ENCODE results near the gene CCM2. TPM values are rescaled to one million over a fixed set of nuclear protein-coding genes. Genes with fewer than 3 reads are reported as not detected.
"Not testable (repeated sequence)": the region's sequence is repeated elsewhere in the genome, so short reads cannot be mapped to it uniquely, and the experiment has no call there.

The CCM2 gene
- total and polyA plus RNA-seq, 12 donors, result 36.1 to 84.5 (median 50.7) TPM

- WGBS, 4 donors, result 80 to 90% (median 84%) methylated on average over 5 of the region's 5 CpGs
These were observed 20.9 kb downstream of the CCM2 start for GRCh38 chr7:45020915-45021314.

DNA sequence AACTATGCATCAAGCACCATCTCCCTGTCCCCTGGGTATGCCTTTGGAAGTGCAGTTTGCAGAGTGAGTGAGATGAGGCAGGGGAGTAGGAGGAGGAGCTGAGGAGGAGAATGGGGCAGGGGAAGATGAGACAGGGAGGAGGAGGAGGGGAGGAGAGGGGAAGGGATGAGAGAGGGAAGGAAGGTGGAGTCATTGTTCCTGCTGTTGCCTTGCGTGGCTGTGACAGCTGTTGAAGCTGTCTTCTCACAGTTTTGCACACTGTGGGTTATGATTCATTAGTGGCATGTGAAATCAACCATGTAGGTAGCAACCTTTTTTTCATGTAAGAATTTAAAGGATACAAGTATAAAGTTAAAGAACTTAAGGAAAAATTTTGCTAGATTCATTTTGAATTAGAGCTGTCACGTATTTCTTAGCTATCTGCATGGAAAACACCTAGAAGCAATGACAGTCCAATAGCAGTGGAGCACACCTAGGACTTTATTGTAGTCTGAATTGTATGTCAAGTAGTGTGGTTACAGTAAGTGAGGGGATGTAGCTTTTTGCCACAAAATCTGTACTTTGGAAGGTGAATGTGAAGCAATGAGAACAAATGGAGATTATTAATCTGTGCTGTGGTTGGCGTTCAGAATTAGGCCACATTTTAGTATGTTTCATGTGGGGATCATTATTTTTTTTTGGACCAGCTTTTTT is 21.7 kb downstream of the CCM2 start:
- Histone ChIP-seq H3K4me3 (no peak overlapping the region), H3K4me1 (replicated peaks in 1 of 2) (no peaks in the 10 kb centered on the region), H3K27me3 (no peaks in the 10 kb centered on the region), H3K9me3 (replicated peaks in 1 of 3) (no peaks in the 10 kb centered on the region), H3K36me3 (replicated peaks in 1 of 2) (no peaks in the 10 kb centered on the region), H3K27ac (no peak overlapping the region)
- peak in 1 of 7 donors; percentile 34 for DNase-seq
- 75 to 82% (median 78%) methylated on average over 3 of the region's 3 CpGs for WGBS, 4 donors
- intact Hi-C loops (cut with DNase I), result no loop called here
- TF ChIP-seq CTCF (IDR thresholded peaks at IDR 0.05), result no peak
- TF ChIP-seq POLR2A (IDR thresholded peaks at IDR 0.05), result no peak

More at GRCh38 chr7:45020915-45021314, 20.9 kb downstream of the CCM2 start:
- Histone ChIP-seq H3K4me1 (replicated peaks in 1 of 2) (peaks cover 0 to 1% of the 10 kb centered on the region in 2 donors), H3K4me3 (no peak overlapping the region), H3K27me3 (no peaks in the 10 kb centered on the region), H3K9me3 (replicated peaks in 1 of 3) (no peaks in the 10 kb centered on the region), H3K27ac (no peak overlapping the region), H3K36me3 (replicated peaks in 1 of 2) (no peaks in the 10 kb centered on the region)
- DNase-seq, result no peak
- intact Hi-C loops (cut with DNase I), result no loop called here
- no peak for TF ChIP-seq POLR2A (IDR thresholded peaks at IDR 0.05)
- no peak for TF ChIP-seq CTCF (IDR thresholded peaks at IDR 0.05)

DNA sequence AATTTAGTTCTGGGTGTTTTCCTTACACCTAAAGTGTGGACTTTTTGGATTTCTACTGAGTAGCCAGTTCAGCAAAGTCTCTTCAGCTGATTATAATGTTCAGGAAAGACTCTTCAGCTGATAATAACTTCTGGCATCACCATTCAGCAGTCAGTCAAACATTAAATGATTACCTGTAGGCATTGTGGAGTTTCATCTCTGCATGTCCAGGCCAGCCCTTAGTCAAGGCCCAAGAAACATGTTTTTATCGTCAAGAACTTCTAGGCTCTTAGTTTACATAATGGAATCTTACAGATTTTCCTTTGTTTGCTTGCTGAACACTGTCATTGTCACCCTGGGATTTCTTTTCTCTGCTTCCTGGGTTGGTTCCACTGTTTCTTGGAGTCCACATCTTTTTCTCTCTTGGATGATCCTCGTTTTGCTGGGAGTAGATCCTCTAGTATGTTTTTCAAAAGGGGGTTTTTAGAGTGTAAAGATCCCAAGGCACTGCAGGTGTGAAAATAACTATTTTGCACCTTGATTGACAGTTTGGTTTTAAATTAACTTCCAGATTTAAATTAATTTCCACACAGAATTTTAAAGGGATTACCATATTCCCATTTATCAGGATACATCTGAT is 24.2 kb downstream of the CCM2 start:
- TF ChIP-seq CTCF (IDR thresholded peaks at IDR 0.05) (no peak), POLR2A (IDR thresholded peaks at IDR 0.05) (no peak)
- H3K27ac ChIP-seq, result no peak overlapping the region
- no peaks in the 10 kb centered on the region for H3K27me3 ChIP-seq
- intact Hi-C loops (cut with DNase I), result no loop called here
- WGBS, 4 donors, result 95 to 100% (median 97%) methylated on average over 2 of the region's 2 CpGs
- H3K9me3 ChIP-seq (replicated peaks in 1 of 3), result no peaks in the 10 kb centered on the region
- no peaks in the 10 kb centered on the region for H3K4me1 ChIP-seq (replicated peaks in 1 of 2)
- H3K4me3 ChIP-seq, result no peak overlapping the region
- no peaks in the 10 kb centered on the region for H3K36me3 ChIP-seq (replicated peaks in 1 of 2)
- peak in 1 of 7 donors; percentile 2 for DNase-seq

GRCh38 chr7:45025473-45025872 is 25.5 kb downstream of the CCM2 start:
- H3K27me3 ChIP-seq; intact Hi-C loops (cut with DNase I); H3K9me3 ChIP-seq (replicated peaks in 1 of 3); H3K27ac ChIP-seq; H3K4me3 ChIP-seq; H3K36me3 ChIP-seq (replicated peaks in 1 of 2); H3K4me1 ChIP-seq (replicated peaks in 1 of 2): not testable (repeated sequence)
- 94 to 95% (median 95%) methylated on average over 12 of the region's 12 CpGs for WGBS, 4 donors
- DNase-seq, result peak in 1 of 7 donors; percentile 35

GRCh38 chr7:45026013-45026412 is 26.0 kb downstream of the CCM2 start:
- Histone ChIP-seq H3K36me3 (replicated peaks in 1 of 2) (no peaks in the 10 kb centered on the region), H3K27me3 (no peaks in the 10 kb centered on the region), H3K4me1 (replicated peaks in 1 of 2) (no peaks in the 10 kb centered on the region), H3K4me3 (no peak overlapping the region), H3K9me3 (replicated peaks in 1 of 3) (no peaks in the 10 kb centered on the region), H3K27ac (no peak overlapping the region)
- WGBS, 4 donors, result 80 to 86% (median 83%) methylated on average over 1 of the region's 1 CpG
- no peak for DNase-seq
- TF ChIP-seq POLR2A (IDR thresholded peaks at IDR 0.05), result no peak
- TF ChIP-seq CTCF (IDR thresholded peaks at IDR 0.05), result no peak
- intact Hi-C loops (cut with DNase I), result no loop called here
